Measurements from ENCODE around the gene ACSL3.

ACSL3 gene

DNA sequence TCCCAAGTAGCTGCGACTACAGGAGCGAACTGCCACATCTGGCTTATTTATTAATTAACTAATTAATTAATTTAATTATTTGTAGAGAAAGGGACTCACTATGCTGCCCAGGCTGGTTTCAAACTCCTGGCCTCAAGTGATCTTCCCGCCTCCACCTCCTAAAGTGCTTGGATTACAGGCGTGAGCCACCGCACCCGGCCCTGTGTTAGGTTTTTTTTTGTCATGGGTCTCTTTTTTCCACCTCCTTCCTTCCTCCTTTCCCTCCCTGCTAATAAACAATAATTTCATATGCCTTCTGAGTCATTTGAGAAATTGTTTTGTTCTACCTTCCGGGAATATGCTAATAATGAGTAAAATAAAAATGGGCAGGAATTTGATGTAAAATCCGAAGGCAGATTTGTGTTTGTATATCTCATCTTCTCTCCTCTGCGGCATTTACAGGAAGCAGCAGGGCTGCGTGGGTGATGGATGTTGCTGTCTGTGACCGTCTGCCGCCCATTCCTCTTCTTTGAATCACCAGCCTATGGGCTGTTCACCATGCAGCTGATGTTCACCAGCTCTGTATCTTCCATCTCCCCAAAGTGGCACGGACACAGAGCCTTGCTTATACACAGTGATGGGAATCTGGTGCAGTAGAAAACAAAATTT is 89.9 kb downstream of the ACSL3 start:
- no peak for DNase-seq
- intact Hi-C loops (cut with DNase I), result no loop called here

DNA sequence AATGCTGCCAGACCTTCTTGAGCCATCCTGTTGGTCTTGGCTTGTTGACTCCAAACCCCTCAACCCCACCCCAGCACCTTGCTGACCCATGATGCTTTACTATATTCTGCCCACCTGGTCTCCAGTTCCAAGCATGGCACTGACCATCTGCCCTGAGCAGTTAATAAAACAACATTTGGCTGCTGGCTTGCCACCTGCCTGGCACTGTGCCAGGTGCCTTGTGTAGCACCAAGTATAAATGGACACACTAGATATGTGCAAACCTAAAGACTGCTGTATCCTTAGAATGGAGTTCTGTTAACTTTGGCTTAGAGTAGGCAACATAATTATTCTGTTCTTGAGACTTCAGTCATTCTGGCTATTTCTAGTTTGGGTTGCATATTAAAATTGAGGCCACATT is 91.4 kb downstream of the ACSL3 start:
- intact Hi-C loops (cut with DNase I), result no loop called here

DNA sequence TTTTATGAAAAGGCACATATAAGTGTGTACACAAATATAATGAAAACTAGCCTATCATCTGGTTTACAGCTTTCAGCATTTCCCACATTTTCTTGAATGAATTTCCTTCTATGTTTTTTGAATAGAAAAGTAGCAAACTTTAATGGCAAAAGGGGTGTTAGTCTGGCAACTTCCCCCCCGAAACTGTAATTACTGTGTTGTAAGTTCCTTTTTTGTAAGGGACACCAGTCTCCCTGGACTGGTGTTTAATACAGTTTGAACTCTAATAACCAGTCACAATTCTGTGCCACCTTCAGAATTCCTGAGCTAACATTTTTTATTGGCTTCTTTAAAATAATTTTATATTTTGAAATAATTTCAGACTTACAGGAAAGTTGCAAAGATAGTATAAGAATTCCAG is 94.2 kb downstream of the ACSL3 start:
- intact Hi-C loops (cut with DNase I), result no loop called here

More for the DNA sequence above, 91.4 kb downstream of the ACSL3 start:
- no peak for DNase-seq

DNA sequence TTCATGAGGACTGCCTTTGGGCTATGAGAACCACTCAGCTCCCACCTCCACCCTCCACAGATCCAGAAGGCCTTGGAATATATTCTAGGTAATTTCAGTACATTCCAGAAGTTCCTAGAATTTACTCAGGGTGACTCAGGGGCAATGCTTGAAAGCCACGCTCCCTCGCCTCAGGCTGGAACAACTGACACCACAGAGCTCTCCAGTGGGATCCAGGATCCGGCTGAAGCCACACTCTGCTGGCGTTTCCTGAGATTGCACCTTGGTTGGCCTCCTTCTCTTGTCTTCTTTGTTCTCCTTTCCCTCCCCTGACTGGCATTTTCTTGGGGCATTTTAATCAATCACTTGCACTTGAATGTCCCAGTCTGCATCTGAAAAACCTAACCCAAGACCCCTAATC is 98.5 kb downstream of the ACSL3 start:
- intact Hi-C loops (cut with DNase I), result no loop called here
- DNase-seq, result no peak

More for the DNA sequence above, 94.2 kb downstream of the ACSL3 start:
- DNase-seq, result no peak

DNA sequence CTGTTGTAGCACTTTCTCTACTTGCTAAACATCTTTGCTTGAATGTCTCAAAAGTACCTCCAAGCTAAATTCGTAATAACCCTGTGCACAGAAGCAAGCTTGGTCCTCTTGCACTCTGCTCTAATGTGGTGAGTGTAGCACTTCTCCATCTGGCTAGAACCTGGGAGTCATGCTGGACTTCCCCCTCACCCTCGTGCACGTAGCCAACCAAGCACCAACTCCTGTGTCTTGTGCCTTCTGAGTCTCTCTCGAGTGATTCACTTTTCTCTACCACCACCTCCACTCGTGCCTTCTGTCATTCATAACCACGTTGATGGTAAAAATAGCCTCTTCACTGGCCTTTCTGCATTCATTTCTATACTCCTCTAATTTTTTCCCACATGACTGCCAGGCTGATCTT is 99.3 kb downstream of the ACSL3 start:
- intact Hi-C loops (cut with DNase I), result no loop called here
- peak in 4 of 42 donors; percentile 10 to 42 (median 22) for DNase-seq

DNA sequence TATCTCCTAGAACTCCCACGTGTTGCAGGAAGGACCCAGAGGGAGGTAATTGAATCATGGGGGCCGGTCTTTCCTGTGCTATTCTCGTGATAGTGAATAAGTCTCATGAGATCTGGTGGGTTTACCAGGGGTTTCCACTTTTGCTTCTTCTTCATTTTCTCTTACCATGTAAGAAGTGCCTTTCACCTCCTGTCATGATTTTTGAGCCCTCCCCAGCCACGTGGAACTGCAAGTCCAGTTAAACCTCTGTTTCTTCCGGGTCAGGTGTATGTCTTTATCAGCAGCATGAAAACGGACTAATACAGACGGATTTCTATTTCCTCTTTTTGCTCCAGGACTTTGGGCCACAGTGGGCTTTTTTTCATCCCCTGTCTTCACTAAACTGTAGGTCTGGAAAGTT is 102.8 kb downstream of the ACSL3 start:
- intact Hi-C loops (cut with DNase I), result no loop called here

DNA sequence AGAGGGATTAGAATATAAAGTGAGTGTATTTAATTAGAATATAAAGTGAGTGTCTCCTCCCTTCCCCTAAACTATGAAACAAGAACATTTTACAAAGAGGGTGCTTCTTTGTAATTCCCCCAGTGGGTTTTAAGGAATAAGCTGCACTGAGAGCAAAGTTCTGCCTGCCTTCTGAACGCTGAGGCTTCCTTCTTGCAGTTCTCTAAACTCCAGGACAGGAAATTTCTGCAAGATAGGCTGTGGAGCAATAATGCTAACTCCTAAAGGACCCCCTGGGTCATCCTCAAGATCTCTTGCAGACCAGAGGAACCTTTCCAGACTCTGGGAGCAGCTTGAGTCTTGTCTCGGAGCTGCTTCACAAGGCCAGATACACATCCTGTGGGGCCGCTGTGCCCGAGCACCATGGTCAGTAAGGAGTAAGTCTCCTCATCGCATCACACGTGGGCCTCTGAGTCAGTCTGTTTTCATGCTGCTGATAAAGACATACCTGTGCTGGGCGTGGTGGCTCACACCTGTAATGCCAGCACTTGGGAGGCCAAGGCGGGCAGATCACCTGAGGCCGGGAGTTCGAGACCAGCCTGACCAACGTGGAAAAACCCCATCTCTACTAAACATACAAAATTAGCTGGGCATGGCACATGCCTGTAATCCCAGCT is 103.7 kb downstream of the ACSL3 start:
- intact Hi-C loops (cut with DNase I), result no loop called here
- no peak for DNase-seq

More for the DNA sequence above, 102.8 kb downstream of the ACSL3 start:
- DNase-seq, result no peak

DNA sequence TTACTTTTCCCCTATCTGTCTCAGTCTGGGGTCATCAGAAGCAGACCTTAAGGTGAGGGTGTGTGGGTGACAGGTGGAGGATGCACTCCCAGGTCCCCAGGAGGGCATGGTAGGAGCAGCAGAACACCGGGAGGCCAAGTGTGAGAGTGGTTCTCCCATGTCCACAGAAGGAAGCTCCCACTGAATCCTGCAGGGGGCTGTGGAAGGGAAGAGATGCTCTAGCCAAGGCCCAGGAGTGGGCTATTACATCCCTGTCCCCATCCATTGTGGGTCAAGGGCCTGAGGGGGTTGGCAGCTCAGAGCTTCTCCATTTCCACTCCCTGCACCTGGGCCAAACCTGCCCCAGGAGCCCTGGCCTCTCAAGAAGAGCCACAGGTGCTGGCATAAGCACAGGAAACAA is 104.7 kb downstream of the ACSL3 start:
- no peak for DNase-seq
- intact Hi-C loops (cut with DNase I), result no loop called here

DNA sequence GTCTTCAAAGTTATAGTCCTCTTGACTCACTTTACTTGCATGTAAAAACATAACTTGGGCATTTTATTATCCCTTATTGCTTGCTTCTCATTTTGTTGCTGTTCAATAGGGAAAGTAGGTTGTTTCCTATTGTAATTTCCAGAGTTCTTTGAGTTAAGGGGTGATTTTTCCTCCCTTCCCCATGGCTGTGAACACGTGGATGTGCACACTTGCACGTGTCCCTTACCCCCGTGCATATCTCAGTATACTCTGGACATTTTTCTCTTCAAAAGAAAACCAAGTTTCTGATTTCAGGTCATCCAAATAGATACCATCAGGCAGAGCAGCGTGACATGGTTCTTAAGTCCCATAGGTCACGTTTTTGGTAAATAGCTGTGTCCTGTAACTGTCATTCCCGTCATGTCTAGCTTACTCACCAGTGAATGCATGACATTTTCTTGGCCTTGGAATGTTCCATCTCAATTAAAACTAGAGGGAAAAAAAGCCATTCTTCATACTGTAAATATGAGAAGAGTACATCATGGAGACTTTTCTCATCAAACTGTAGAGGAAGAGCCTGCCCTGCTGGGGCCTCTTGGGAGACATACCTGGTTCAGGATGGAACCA is 107.8 kb downstream of the ACSL3 start:
- intact Hi-C loops (cut with DNase I), result no loop called here
- no peak for DNase-seq

DNA sequence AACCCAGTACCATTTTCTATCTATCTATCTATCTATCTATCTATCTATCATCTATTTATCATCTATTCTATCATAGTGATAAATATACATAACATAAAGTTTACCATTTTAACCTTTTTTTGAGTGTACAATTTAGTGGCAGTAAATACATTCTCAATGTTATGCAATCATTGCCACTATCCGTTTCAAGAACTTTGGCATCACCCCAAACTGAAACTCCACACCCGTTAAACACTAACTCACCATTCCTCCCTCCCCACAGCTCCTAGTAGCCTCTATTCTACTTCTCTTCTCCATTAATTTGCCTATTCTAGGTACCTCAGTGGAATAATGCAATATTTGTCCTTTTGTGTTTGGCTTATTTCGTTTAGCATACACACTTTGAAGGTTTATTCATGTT is 108.7 kb downstream of the ACSL3 start:
- intact Hi-C loops (cut with DNase I), result no loop called here
- no peak for DNase-seq

DNA sequence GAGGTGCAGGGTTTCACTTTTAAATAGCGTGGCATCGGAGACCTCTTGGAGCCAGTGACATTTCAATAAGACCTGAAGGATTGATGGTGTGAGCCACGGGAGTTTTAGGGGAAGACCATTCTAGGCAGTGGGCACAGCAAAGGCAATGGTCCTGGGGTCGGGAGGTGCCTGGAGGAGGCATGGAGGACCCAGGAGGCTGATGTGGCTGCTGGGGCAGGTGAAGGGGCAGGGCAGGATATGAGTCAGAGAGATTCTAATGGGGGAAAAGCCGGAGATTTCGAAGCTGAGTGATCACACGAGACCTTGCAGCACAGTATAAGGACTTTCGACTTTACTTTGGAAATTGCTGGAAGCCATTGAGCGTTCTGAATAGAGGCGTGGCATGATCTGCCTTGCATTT is 111.6 kb downstream of the ACSL3 start:
- intact Hi-C loops (cut with DNase I), result loop anchor here (5.0 kb wide), 1 partner anchor 825 kb away; no protein-coding TSS in a partner anchor
- DNase-seq, result no peak

DNA sequence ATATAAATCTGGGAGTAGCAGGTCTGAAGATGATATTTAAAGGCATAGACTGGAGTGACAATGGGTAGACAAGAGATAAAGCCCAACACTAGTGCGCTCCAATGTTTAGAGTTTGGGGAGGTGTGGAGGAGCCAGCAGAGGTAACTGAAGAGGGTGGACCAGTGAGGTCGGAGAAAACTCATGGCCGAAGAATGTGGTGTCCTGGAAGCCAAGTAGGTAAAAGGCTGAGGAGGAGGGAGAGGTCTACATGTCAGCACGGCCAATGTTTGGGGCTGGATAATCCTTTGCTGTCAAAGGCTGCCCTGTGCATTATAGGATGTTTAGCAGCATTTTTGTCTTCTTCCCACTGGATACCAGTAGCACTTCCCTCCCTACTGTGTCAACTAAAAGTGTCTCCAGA is 112.4 kb downstream of the ACSL3 start:
- intact Hi-C loops (cut with DNase I), result loop anchor here (5.0 kb wide), 1 partner anchor 824 kb away; no protein-coding TSS in a partner anchor
- no peak for DNase-seq

DNA sequence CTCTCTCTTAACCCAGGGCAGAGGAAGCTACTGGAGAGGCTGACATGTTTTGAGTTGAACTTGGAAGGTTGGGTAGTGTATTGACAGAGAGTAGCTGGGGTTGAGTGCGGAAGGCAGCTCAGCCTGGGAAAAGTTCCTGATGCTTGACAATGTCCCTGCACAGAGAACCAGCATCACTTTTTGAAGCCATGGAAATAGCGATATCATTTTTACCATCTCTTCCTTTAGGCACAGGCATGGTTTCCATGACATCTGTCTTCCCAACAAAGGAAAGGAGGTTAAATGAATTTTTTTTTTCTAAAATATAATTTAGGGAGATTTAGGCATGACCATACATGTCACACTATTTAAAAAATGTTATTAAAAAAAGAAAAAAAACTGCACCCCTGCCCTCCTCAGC is 112.9 kb downstream of the ACSL3 start:
- no peak for DNase-seq
- intact Hi-C loops (cut with DNase I), result loop anchor here (5.0 kb wide), 1 partner anchor 824 kb away; no protein-coding TSS in a partner anchor

DNA sequence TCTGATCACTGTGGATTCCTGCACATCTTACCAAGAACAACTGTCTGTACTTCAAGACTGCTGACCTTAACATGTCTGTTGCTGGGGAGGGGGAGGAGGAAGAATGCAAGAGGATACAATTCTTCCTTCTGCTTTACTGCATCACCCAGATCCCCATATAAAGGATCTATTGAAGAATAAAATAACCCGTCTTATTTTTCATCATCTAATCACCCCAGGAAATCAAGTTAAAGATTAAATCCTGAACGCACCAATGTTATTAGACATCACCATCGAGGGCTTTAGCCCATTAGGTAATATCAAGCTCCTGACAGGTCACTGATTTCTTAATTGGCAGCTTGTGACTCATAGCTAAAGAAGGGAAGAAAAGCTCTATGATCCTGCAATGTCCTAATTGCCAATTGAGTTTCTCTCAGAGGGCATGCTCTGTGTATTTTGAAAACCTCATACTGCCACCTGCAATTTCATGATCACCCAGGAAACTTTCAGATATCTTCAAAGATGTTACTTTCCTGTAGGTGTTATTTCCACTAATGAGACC is 115.8 kb downstream of the ACSL3 start:
- DNase-seq, result no peak
- intact Hi-C loops (cut with DNase I), result no loop called here

DNA sequence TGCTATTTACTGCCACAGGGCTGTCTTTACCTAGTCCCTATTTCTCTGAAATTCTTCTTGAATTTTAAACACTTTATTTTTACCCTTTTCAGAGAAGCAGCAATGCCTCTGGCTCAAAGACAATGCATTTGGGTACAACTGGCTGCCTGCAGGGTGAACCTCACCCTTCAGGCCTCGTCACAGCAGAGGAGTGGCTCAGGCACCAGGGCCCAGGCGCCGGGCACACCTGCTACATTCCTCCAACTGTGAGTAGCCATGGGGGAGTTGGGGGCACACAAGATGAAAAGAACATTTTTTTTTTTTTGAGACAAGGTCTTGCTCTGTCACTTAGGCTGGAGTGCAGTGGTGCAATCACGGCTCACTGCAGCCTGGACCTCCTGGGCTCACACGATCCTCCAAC is 116.3 kb downstream of the ACSL3 start:
- DNase-seq, result no peak

DNA sequence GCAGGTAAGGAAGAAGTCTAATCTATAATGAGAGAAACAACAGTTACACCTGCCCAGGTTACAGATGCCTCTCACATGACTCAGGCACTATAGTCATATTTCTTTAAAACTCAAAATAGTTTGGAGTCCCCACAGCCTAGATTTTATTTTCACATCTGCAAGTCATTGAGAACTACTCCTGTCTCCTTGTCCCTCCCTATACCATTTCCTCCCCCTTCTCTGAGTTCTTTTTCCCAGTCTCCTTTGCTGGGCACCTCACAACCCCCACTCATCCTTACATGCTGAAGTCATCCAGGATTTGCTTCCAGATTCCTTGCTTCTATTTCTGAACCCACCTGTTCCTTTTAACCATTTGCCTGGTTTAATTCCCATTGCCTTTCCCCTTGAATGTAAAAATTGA is 118.0 kb downstream of the ACSL3 start:
- no peak for DNase-seq
- intact Hi-C loops (cut with DNase I), result no loop called here

More for the DNA sequence above, 116.3 kb downstream of the ACSL3 start:
- intact Hi-C loops (cut with DNase I), result no loop called here

DNA sequence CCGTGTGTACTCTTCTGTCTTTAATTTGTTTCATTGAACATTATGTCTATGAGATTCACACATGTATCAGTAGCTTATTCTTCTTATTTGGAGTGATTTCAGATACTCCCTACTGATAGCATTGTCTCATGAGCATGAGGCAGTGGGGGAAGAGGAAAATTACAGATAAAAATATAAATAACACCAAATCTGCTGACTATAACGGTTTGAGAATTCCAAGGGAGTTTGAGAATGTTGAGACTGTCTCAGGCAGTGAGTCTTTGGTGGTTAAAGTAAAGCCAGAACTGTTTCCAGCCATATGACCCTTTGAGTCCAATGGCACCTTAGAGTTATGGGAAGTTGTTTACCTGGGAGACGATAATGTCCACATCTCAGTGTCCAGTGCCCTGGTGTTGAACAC is 118.6 kb downstream of the ACSL3 start:
- no peak for DNase-seq
- intact Hi-C loops (cut with DNase I), result no loop called here

DNA sequence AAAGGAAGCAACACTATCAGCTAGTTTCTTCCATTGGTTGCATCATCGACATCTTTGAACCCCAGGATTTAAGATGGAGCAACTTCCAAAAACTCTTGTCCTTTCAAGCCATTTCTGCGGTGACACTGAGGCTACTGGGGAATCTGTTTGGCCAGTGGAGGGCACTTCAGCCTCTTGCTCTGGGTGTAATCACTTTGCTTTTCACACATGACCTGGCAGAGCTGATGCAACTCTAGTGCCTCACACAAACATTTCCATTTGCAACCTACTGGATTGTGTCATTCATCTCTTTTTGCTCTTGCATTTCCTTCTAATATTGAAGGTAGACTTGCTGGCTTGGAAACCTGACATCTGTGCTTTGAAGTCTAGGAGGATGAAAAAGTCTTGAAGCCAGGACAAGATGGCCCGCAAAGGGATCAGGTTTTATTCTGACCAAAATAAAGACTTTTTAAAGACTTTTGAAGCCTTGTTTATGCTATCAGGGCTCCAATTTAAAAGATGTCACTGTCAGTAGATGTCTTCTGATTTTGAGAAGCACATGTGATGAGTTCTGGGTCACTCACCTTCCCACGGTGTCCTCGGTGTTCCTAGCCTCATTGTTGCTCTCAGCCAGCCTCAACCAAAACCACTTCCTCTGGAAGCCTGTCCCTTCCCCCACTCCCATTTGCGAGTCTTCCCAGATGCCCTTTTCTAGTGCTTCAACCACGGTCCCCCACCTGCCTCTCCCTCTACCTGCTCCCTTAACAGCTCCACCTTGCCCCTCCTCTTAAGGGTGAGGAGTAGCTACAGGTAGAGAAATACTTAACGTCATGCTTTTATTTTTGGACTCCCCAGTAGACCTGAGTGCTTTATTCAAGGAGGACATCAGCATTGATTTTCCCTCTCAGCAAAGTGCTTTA is 121.4 kb downstream of the ACSL3 start:
- DNase-seq, result peak in 41 of 42 donors; percentile 8 to 87 (median 56)

DNA sequence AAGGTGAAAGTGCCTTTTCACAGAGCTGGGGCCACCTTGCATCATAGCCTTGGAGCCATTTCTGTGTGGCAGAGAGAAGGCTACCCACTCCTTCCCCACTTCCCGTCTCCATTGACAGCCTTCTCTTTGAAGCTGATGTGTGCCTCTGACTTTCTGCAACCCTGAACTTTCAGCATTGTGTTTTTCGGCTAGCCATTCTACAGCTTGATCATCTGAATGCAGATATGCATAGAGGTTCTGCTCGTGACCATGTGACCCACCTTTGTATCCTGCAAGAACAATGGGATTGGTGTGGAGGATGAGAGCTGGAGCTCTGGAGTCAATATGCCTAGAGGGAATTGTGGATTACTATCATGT is 122.1 kb downstream of the ACSL3 start:
- intact Hi-C loops (cut with DNase I), result no loop called here
- no peak for DNase-seq

More for the DNA sequence above, 121.4 kb downstream of the ACSL3 start:
- intact Hi-C loops (cut with DNase I), result no loop called here

All from head of caudate nucleus (tissue), 42 donors.